ENCODE measurements around the gene FIZ1.

Gene FIZ1

DNA sequence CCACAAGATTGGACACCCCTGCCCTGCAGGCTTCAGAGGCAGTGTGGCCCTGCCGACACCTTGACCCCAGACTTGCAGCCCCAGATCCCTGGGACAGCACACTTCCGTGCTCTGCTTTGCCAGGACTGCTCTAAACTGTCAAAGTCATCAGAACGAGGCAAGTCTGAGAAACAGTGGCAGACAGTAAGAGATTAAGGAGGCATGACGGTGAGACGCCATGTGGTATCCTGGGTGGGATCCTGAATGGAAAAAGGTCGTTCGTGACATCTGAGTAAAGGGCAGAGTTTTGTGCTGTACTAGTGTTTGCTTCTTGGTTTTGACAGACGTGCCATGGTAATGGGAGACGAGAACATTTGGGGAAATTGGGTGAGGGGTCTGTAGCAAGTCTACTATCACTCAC lies 32.5 kb downstream of the FIZ1 start:
- no peak for DNase-seq

- DNase-seq: peak; percentile 97
These were observed 36.0 kb downstream of the FIZ1 start for GRCh38 chr19:55563261-55563690.

DNA sequence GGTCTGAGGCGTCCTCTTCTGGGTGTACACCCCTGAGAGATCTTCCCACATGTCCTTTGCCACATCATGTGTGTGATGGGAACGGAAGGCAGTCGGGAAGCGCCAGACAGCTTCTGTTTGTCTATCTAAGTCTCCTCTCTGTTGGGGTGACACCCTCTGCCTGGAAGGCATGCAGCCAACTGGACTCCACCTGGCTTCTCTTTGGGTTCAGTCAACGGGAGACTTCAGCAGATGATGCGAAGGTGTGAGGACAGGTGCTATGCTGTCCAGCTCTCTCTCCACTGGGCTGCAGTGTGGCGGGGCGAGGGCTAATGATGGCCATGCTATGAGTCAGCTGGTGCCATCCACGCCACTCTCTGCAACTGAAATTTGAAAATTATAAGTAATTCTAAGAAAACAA lies 39.6 kb downstream of the FIZ1 start:
- no peak for DNase-seq

GRCh38 chr19:55554741-55555152 lies 44.6 kb downstream of the FIZ1 start:
- no peak for DNase-seq

- no peak for DNase-seq
These were observed 45.0 kb downstream of the FIZ1 start for GRCh38 chr19:55554302-55554701.

DNA sequence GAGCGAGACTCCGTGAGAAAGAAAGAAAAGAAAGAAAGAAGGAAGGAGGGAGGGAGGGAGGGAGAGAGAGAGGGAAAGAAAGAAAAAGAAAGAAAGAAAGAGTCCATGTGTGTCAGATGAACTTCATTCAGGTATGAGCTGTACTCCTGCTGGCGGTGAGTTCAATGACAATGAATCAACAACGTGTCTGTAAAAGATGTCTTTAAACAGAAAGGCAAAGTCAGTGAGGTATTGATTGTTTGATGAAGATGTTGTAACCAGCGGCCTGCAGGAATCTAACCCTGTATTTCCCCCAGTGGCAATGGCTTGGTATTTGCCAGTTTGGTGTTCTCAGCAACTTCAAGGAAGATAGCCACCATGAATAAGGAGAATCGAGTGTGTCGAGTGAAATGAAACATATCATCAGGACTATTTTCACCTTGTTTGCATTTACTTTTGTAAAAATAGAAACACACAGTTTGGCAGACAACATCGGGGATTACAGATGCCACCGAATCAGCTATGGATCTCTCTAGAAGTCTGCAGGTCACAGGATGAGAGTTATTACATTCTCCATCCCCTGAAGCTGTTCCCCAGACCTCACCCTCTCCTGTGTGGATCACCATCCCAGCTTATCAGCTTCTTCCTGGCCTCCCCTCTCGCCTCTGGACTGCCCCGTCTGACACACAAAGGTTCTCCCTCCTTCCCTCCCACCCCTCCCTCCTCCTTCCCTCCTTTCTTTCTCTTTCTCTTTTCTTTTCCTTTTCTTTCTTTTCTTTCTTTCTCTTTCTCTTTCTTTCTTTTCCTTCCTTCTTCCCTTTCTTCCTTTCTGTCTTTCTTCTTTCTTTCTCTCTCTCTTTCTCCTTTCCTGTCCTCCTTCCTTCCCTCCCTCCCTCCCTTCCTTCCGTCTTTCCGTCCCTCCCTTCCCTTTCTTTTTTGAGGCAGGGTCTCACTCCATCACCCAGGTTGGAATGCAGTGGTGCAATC lies 45.8 kb downstream of the FIZ1 start:
- DNase-seq: peak; percentile 81

DNA sequence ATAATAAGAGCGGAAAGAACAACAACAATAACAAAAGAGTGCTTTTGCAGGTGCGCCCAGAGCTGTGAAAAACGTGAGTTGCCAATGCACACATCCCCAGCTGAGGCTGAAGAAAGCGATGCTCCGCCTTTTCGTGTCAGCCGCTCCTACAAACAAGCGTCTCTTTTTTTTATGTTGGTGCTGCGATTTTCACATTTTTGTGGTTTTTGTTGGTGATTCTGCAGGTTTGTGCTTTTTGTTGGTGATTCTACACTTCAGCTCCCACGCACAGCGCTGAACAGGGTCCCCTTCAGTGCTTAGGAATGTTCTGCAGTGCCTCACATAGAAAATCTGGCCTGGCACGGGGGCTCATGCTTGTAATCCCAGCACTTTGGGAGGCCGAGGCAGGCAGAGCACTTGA lies 46.7 kb downstream of the FIZ1 start:
- DNase-seq: peak; percentile 95

GRCh38 chr19:55552206-55552605 lies 47.1 kb downstream of the FIZ1 start:
- DNase-seq: no peak

GRCh38 chr19:55550321-55550650 lies 49.0 kb downstream of the FIZ1 start:
- DNase-seq: no peak

- peak; percentile 77 for DNase-seq
These were observed 49.6 kb downstream of the FIZ1 start for GRCh38 chr19:55549500-55550320.

GRCh38 chr19:55546822-55547614 lies 52.3 kb downstream of the FIZ1 start:
- DNase-seq: no peak

DNA sequence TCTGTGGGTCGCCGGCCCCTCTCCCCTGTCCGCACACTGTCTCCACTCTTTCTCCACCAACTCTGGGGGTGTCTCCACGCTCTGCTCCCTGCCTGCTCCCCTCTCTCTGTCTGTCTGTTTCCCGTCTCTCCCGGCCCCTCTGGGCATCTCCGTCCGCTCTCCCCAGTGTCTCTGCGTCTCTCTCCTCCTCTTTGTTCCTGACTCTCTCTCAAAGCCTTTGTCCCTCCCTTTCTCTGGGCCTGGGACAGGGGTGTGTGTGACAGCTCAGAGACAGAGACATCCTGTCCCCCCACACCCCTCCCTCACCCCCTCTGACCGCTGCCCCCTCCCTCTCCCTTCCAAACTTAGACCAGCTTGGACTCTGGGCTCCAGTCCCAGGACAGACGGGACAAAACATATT lies 53.3 kb downstream of the FIZ1 start:
- no peak for DNase-seq

- no peak for DNase-seq
These were observed 53.9 kb downstream of the FIZ1 start, which contains the start of gene SBK3 for GRCh38 chr19:55545443-55545842. TSS of gene SBK3 (minus strand) at chr19:55545543. CDS start at chr19:55545543, 0 bp downstream.

DNA sequence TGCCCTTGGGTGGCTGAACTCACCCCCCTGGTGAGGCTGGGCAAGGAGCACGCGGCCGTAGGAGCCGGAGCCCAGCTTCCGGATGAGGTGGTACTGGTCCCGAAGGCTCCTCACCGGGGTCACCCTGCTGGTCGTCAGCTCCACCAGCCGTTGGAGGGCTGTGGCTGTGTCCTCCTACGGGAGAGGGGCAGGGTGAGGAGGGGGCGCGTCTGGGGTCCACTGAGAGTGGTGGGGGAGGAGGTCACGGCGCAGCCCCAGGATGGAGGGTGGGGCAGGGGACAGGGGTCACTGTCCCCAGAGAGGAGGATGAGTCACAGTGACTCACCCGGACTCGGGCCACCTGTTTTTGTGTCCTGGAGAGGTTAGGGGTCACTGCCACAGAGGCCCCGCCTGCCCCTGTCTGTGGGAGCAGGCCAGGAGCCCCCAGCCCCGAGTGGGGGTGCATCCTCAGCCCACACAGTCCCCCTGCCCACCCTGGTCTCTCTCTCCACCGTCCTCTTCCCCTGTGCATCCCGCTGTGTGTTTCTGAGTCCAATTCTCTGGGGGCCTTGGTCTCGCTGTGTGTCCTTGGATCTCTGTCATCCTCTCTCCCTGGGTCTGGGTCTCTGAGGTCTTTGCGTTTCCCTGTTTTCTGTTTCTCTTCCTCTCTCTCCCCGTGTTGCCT lies 54.4 kb downstream of the FIZ1 start:
- DNase-seq: no peak

DNA sequence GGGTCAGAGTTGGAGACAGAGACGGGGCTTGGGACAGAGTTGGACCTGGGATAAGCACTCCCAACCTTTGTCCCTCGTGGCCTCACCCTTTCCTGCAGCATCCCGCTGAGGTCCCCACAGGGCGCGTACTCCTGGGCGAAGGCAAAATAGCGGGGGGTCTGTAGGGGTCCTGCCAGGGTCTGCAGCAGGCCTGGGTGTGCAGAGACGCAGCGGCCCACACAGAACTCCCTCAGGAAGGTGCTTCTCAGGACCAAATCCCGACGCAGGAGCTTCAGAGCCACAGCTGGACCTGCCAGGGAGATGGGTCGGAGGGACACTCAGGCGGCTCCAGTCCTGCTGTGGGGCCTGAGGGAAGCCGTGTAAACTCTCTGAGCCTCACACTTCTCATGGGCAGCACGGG lies 55.3 kb downstream of the FIZ1 start:
- DNase-seq: no peak

GRCh38 chr19:55543567-55543966 lies 55.8 kb downstream of the FIZ1 start:
- no peak for DNase-seq

DNA sequence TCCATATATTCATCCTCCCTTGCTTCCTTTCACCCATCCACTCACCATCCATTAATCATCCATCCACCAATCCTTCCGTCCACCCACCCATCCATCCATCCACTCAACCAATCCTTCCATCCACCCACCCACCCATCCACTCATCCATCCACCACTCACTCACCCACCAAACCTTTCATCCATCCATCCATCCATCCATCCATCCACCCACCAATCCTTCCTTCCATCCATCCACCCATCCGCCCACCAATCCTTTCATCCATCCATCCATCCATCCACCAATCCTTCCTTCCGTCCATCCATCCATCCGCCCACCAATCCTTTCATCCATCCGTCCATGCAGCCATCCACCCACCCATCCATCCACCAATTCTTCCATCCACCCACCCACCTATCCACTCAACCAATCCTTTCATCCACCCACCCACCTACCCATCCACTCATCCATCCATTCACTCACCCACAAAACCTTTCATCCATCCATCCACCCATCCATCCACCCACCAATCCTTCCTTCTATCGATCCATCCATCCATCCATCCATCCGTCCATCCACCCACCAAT lies 56.9 kb downstream of the FIZ1 start:
- no peak for DNase-seq
